ENCODE results near the gene CAPN10.

CAPN10 gene

DNA sequence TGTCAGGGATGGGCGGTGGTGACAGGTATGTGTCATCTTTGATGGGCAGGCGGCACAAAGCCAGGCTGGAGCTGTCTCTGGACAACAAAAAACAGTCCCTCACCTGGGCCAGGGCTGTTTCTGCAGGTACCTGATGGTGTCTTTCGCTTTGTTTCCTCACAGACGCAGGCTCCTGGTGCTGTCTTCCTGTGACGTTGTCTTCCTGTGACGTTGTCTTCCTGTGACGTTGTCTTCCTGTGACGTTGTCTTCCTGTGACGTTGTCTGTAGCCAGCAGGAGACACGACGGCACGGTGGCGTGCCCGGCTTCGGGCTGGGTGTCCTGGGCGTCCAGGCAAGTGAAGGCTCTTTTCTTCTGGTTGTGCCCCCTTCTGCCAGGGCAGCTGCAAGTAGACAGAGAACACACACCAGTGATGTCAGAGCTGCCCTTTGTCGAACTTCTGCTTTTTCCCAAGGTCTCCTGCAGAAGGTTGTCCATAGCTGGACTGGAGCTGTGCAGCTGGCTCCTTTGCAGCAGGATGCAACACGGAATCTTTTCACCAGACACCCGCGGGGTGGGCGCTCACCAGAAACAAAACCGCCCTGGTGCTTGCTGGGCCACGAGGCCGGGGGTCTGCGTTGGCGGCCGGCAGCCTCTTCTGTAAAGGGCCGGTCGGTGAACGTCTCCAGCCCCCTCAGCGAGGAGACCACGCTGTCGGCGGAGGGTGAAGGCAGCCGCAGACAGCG lies 59.8 kb downstream of the CAPN10 start:
- H3K4me1 ChIP-seq (ENCODE audit: insufficient read depth, low read length), result no peaks in the 10 kb centered on the region
- H3K79me2 ChIP-seq (ENCODE audit: insufficient read depth, low read length), result no peaks in the 10 kb centered on the region
- DNase-seq, result no peak
- H4K20me1 ChIP-seq (ENCODE audit: insufficient read depth, low read length), result peaks cover 9% of the 10 kb centered on the region; the same call in 1 of the 2 replicates
- no peaks in the 10 kb centered on the region for H3K9me3 ChIP-seq (ENCODE audit: insufficient read depth, low read length, severe bottlenecking)
- H3K4me3 ChIP-seq (ENCODE audit: low read depth in 1 of 2, low read length in 2 of 2), result no peak overlapping the region
- peaks cover 17% of the 10 kb centered on the region for H3K27me3 ChIP-seq (ENCODE audit: insufficient read depth, low read length, poor library complexity)
- H3K36me3 ChIP-seq (ENCODE audit: insufficient read depth, low read length), result no peaks in the 10 kb centered on the region
- H3K4me2 ChIP-seq (ENCODE audit: insufficient read depth, low read length), result no peak overlapping the region
- TF ChIP-seq, protein P1, sequence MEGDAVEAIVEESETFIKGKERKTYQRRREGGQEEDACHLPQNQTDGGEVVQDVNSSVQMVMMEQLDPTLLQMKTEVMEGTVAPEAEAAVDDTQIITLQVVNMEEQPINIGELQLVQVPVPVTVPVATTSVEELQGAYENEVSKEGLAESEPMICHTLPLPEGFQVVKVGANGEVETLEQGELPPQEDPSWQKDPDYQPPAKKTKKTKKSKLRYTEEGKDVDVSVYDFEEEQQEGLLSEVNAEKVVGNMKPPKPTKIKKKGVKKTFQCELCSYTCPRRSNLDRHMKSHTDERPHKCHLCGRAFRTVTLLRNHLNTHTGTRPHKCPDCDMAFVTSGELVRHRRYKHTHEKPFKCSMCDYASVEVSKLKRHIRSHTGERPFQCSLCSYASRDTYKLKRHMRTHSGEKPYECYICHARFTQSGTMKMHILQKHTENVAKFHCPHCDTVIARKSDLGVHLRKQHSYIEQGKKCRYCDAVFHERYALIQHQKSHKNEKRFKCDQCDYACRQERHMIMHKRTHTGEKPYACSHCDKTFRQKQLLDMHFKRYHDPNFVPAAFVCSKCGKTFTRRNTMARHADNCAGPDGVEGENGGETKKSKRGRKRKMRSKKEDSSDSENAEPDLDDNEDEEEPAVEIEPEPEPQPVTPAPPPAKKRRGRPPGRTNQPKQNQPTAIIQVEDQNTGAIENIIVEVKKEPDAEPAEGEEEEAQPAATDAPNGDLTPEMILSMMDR (IDR thresholded peaks at IDR 0.05; ENCODE audit: borderline replicate concordance, extremely low read depth, low read length, poor library complexity, severe bottlenecking), result no peak
- no peak for TF ChIP-seq EZH2 (IDR thresholded peaks at IDR 0.05; ENCODE audit: borderline replicate concordance, low read depth, low read length, severe bottlenecking)
- no peak overlapping the region for H3K9ac ChIP-seq (ENCODE audit: low read depth, low read length)
- no peak overlapping the region for H2AFZ ChIP-seq (ENCODE audit: low read depth, low read length)
- H3K27ac ChIP-seq (ENCODE audit: low read length), result no peak overlapping the region
- ATAC-seq (ENCODE audit: insufficient read depth, low read depth), result no peak

DNA sequence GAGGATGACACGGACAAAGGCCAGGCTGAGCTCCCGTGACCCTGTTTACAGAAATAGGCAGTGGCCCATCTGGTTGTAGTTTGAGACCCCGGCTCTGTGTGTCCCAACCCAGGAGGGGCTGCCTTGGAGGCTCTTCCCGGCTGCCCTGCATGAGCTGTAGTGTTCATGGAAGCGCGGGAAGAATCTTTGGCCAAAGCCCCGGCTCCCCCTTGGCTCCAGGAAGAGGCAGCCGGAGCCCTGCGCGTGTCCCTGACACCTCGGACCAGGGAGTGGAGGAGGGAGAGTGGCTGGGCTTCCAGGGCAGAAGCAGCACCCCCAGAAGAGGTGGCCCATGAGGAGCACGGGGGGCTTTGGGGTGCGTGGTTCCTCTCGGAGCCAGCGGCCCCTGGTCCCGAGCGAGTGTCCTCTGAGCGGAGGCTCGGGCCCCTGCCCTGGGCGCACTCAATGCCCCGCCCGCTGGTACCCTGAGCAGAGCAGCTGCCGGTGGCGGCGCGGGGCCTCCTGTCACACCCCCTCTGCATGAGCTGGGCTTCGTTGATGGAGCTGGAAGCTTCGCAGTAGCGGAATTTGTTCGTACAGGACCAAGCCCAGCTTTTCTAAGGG lies 60.5 kb downstream of the CAPN10 start:
- H3K27me3 ChIP-seq (ENCODE audit: insufficient read depth, low read length, poor library complexity), result peaks cover 17% of the 10 kb centered on the region

DNA sequence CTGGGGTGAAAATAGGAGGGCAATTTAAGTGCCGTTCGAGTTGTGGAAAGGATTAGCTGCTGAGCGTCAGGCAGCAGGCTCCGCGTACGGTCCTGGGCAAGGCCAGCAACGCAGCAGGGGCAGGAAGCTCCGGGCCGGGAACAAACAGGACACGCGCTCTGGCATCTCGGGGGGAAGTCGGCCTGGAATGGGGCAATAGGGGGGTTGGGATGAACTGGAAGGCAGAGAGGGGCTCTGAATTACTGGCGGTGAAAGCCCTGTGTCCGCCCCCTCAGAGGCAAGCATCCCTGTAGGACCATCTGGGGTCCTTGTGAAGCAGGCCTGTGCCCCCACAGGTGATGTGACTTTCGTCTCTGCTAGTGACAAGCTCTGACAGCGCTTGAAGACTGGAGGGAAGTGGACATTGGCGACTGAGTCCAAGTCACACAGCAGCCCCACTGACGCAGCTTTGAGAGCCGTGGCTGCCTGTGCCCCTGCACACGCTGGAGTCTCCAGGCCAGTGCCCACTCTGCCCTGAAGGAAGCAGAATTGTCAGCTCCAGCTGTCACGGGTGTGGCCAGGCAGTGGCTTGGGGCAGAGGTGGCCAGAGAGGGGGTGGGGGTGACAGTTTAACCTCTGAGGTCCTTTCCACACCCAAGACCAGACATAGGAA lies 61.1 kb downstream of the CAPN10 start:
- peaks cover 17% of the 10 kb centered on the region for H3K27me3 ChIP-seq (ENCODE audit: insufficient read depth, low read length, poor library complexity)
- H4K20me1 ChIP-seq (ENCODE audit: insufficient read depth, low read length), result peaks cover 9% of the 10 kb centered on the region; the same call in 1 of the 2 replicates
- no peak overlapping the region for H3K4me2 ChIP-seq (ENCODE audit: insufficient read depth, low read length)

More for the DNA sequence above, 60.5 kb downstream of the CAPN10 start:
- TF ChIP-seq EZH2 (IDR thresholded peaks at IDR 0.05; ENCODE audit: borderline replicate concordance, low read depth, low read length, severe bottlenecking), result no peak
- TF ChIP-seq, protein P1 (IDR thresholded peaks at IDR 0.05; ENCODE audit: borderline replicate concordance, extremely low read depth, low read length, poor library complexity, severe bottlenecking), result no peak
- no peaks in the 10 kb centered on the region for H3K4me1 ChIP-seq (ENCODE audit: insufficient read depth, low read length)
- no peak overlapping the region for H3K27ac ChIP-seq (ENCODE audit: low read length)
- no peak overlapping the region for H3K4me2 ChIP-seq (ENCODE audit: insufficient read depth, low read length)
- peaks cover 9% of the 10 kb centered on the region; the same call in 1 of the 2 replicates for H4K20me1 ChIP-seq (ENCODE audit: insufficient read depth, low read length)
- no peak overlapping the region for H3K4me3 ChIP-seq (ENCODE audit: low read depth in 1 of 2, low read length in 2 of 2)
- no peak overlapping the region for H2AFZ ChIP-seq (ENCODE audit: low read depth, low read length)
- H3K9me3 ChIP-seq (ENCODE audit: insufficient read depth, low read length, severe bottlenecking), result no peaks in the 10 kb centered on the region
- no peak overlapping the region for H3K9ac ChIP-seq (ENCODE audit: low read depth, low read length)
- DNase-seq, result no peak
- H3K79me2 ChIP-seq (ENCODE audit: insufficient read depth, low read length), result no peaks in the 10 kb centered on the region
- H3K36me3 ChIP-seq (ENCODE audit: insufficient read depth, low read length), result no peaks in the 10 kb centered on the region
- ATAC-seq (ENCODE audit: insufficient read depth, low read depth), result no peak

More for the DNA sequence above, 61.1 kb downstream of the CAPN10 start:
- no peaks in the 10 kb centered on the region for H3K79me2 ChIP-seq (ENCODE audit: insufficient read depth, low read length)
- no peaks in the 10 kb centered on the region for H3K36me3 ChIP-seq (ENCODE audit: insufficient read depth, low read length)
- no peaks in the 10 kb centered on the region for H3K4me1 ChIP-seq (ENCODE audit: insufficient read depth, low read length)
- ATAC-seq (ENCODE audit: insufficient read depth, low read depth) (no peak), DNase-seq (no peak)
- H3K9ac ChIP-seq (ENCODE audit: low read depth, low read length), result no peak overlapping the region
- no peak overlapping the region for H3K4me3 ChIP-seq (ENCODE audit: low read depth in 1 of 2, low read length in 2 of 2)
- TF ChIP-seq EZH2 (IDR thresholded peaks at IDR 0.05; ENCODE audit: borderline replicate concordance, low read depth, low read length, severe bottlenecking), result no peak
- TF ChIP-seq, protein P1 (IDR thresholded peaks at IDR 0.05; ENCODE audit: borderline replicate concordance, extremely low read depth, low read length, poor library complexity, severe bottlenecking), result no peak
- no peak overlapping the region for H3K27ac ChIP-seq (ENCODE audit: low read length)
- H3K9me3 ChIP-seq (ENCODE audit: insufficient read depth, low read length, severe bottlenecking), result no peaks in the 10 kb centered on the region
- no peak overlapping the region for H2AFZ ChIP-seq (ENCODE audit: low read depth, low read length)
